SU-DHL-6 (cell line): ENCODE results near the gene ASTN2.

ENCODE experiments used
- EZH2phosphoT487 ChIP-seq: fragments of 200-600 bp; sonication (generic), shearing (Covaris generic); conservative IDR thresholded peaks from 2 replicates; pipeline ENCODE4 v1.6.1; 2018; ENCODE audit warnings: mild to moderate bottlenecking, antibody characterized with exemption, low read length, moderate library complexity, mixed read lengths
- TF ChIP-seq, protein P1 (sequence below): fragments of 200-600 bp; sonication (generic); IDR thresholded peaks from one replicate; pipeline ENCODE4 v1.5.1; 2017; ENCODE audit warnings: antibody characterized with exemption, mild to moderate bottlenecking, low read length, moderate library complexity; ENCODE audit not compliant: insufficient read depth, poor library complexity, severe bottlenecking

DNA sequence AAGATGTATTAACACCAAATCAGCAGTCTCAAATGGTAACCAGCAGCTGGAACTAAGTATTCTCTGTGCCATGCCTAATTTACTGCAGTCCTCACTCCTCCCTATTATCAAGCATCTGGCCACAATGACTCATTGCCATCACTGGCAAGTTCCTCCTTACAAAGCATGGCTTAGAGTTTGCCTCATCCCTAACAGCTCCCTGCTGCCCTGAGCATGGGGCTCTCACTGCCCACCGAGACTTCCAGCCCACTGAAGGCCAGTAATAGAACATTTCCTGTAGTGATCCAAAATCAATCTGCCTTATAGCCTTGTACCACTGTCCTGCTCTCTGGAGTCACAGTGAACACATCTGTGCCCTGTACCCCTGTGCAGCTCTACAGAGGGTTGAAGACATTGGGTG, 939.7 kb downstream of the ASTN2 start:
- no peak for TF ChIP-seq EZH2phosphoT487
- TF ChIP-seq, protein P1, sequence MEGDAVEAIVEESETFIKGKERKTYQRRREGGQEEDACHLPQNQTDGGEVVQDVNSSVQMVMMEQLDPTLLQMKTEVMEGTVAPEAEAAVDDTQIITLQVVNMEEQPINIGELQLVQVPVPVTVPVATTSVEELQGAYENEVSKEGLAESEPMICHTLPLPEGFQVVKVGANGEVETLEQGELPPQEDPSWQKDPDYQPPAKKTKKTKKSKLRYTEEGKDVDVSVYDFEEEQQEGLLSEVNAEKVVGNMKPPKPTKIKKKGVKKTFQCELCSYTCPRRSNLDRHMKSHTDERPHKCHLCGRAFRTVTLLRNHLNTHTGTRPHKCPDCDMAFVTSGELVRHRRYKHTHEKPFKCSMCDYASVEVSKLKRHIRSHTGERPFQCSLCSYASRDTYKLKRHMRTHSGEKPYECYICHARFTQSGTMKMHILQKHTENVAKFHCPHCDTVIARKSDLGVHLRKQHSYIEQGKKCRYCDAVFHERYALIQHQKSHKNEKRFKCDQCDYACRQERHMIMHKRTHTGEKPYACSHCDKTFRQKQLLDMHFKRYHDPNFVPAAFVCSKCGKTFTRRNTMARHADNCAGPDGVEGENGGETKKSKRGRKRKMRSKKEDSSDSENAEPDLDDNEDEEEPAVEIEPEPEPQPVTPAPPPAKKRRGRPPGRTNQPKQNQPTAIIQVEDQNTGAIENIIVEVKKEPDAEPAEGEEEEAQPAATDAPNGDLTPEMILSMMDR, result no peak
